Type B pancreatic cell (in vitro differentiated cells): ENCODE results near the gene STIM2. TPM values are rescaled to one million over a fixed set of nuclear protein-coding genes. Genes with fewer than 3 reads are reported as not detected.
A peak's percentile ranks its signal among the peaks of the same experiment; 100 is the strongest.

Experiments
- DNase-seq: peaks from one replicate; pipeline ENCODE4 v3.0.0; 2021; ENCODE audit warnings: mixed read lengths; ENCODE audit not compliant: unreplicated experiment; ENCODE audit errors: extremely low spot score
- H3K27ac Mint-ChIP-seq: 2 replicates; pipeline ENCODE4 v1.8.0; 2021; ENCODE audit warnings: mild to moderate bottlenecking, mixed read lengths
- H3K27me3 Mint-ChIP-seq: 2 replicates; pipeline ENCODE4 v1.8.0; 2021; ENCODE audit warnings: mixed read lengths
- H3K36me3 Mint-ChIP-seq: 2 replicates; pipeline ENCODE4 v1.8.0; 2021; ENCODE audit warnings: mixed read lengths
- H3K4me1 Mint-ChIP-seq: one replicate; pipeline ENCODE4 v1.8.0; 2021; ENCODE audit warnings: mixed read lengths; ENCODE audit not compliant: unreplicated experiment
- H3K4me3 Mint-ChIP-seq: 2 replicates; pipeline ENCODE4 v1.8.0; 2021; ENCODE audit warnings: mild to moderate bottlenecking, mixed read lengths
- H3K9me3 Mint-ChIP-seq: 2 replicates; pipeline ENCODE4 v1.8.0; 2021; ENCODE audit warnings: mixed read lengths
- total RNA-seq: library from RNA; stranded (reverse); gene quantifications from 2 replicates; pipeline ENCODE4 v1.2.1, GENCODE V29; 2021; ENCODE audit warnings: low replicate concordance
- TF ChIP-seq, protein P1 (sequence below): fragments of 200-600 bp; sonication (generic); conservative IDR thresholded peaks from 2 replicates; pipeline ENCODE4 v1.5.0; 2021; ENCODE audit warnings: antibody characterized with exemption, mild to moderate bottlenecking

STIM2 gene
- total RNA-seq, 1 donor from 2014 or later = 36.2 TPM

DNA sequence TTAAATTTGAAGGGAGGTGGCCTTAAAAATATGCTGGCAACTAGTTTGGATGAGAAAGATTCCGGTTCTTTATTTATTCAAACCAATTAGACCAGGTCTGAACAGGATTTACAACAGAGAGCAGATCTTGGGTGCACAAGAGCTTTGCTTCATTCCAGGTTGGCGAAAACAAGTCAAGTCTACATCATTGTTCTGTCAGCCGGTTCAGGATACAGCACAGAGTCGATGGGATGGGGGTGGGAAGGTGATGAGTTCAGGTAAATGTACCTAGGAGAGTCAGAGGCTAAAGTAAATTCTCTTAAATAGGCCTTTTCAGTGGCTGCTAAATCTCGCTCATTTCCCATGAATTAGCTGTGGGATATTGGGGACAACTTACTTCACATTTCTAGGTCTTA lies 882 bp upstream of the STIM2 start:
- no peaks in the 10 kb centered on the region for H3K36me3 Mint-ChIP-seq
- H3K27ac Mint-ChIP-seq = peak overlapping the region; percentile 94
- H3K9me3 Mint-ChIP-seq = no peaks in the 10 kb centered on the region
- H3K4me1 Mint-ChIP-seq = peaks cover 40% of the 10 kb centered on the region
- H3K4me3 Mint-ChIP-seq = peak overlapping the region; percentile 94
- H3K27me3 Mint-ChIP-seq = no peaks in the 10 kb centered on the region
- DNase-seq = no peak
- TF ChIP-seq, protein P1, sequence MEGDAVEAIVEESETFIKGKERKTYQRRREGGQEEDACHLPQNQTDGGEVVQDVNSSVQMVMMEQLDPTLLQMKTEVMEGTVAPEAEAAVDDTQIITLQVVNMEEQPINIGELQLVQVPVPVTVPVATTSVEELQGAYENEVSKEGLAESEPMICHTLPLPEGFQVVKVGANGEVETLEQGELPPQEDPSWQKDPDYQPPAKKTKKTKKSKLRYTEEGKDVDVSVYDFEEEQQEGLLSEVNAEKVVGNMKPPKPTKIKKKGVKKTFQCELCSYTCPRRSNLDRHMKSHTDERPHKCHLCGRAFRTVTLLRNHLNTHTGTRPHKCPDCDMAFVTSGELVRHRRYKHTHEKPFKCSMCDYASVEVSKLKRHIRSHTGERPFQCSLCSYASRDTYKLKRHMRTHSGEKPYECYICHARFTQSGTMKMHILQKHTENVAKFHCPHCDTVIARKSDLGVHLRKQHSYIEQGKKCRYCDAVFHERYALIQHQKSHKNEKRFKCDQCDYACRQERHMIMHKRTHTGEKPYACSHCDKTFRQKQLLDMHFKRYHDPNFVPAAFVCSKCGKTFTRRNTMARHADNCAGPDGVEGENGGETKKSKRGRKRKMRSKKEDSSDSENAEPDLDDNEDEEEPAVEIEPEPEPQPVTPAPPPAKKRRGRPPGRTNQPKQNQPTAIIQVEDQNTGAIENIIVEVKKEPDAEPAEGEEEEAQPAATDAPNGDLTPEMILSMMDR = no peak

DNA sequence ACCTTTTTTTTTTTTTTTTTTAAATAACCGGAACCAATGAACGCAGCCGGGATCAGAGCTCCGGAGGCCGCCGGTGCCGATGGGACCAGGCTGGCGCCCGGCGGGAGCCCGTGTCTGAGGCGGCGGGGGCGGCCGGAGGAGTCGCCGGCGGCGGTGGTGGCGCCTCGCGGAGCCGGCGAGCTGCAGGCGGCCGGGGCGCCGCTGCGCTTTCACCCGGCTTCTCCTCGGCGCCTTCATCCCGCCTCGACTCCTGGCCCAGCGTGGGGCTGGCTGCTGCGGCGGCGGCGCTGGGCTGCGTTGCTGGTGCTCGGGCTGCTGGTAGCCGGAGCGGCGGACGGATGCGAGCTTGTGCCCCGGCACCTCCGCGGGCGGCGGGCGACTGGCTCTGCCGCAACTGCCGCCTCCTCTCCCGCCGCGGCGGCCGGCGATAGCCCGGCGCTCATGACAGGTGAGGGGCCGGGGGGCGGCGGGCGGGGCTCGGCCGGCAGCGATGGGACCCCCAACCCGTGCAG lies 337 bp downstream of the STIM2 start:
- Mint-ChIP-seq H3K36me3 (no peaks in the 10 kb centered on the region), H3K4me3 (peak overlapping the region; percentile 95), H3K9me3 (no peaks in the 10 kb centered on the region), H3K4me1 (peaks cover 44% of the 10 kb centered on the region), H3K27me3 (no peaks in the 10 kb centered on the region), H3K27ac (peak overlapping the region; percentile 96)
- peak; percentile 80 for DNase-seq
- TF ChIP-seq, protein P1 = peak; percentile 17

DNA sequence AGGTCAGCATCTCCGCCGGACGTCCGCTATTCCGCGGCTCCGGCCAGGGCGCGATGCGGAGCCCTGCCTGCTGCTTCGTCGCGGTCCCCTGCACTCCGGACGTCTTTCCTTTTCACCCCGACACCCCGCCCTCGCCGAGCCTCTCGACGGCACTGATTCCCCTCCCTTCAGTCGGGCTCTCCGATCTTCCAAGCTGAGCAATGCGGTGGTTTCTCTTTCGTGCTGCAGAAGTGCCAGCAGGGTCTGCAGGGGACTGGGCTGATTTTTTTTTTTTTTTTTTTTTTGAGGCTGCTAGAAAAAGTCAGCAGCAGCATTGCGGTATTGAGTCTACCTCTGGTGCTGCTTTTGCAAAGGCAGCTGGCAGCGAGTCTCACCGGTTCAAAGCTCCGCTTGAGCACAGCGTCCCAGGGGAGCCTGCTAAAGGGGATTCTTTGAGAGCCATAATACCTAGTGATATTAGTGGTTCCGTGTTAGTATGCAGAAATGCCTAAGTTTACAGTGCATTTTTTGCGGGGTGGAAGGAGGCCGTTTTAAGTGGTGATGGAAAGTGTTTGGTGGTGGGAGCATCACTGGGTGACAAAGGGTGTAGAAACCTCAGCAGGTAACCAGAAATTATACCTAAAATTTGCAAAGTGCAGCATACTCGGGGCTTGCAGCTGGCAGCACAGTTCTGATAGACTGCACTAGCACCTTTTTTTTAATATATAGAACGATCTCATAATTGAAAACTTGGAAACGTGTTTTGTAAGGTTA lies 969 bp downstream of the STIM2 start:
- no peaks in the 10 kb centered on the region for H3K9me3 Mint-ChIP-seq

GRCh38 chr4:26862381-26862915 lies 1.8 kb downstream of the STIM2 start:
- Mint-ChIP-seq H3K27ac (peak overlapping the region; percentile 2), H3K4me1 (peaks cover 44% of the 10 kb centered on the region), H3K4me3 (peak overlapping the region; percentile 95), H3K27me3 (no peaks in the 10 kb centered on the region), H3K36me3 (peaks cover 3% of the 10 kb centered on the region), H3K9me3 (no peaks in the 10 kb centered on the region)
- DNase-seq = no peak
- TF ChIP-seq, protein P1 = no peak

More for the DNA sequence above, 969 bp downstream of the STIM2 start:
- peak; percentile 76 for DNase-seq
- Mint-ChIP-seq H3K4me3 (peak overlapping the region; percentile 95), H3K4me1 (peaks cover 44% of the 10 kb centered on the region), H3K27ac (peak overlapping the region; percentile 96), H3K36me3 (peaks cover 3% of the 10 kb centered on the region), H3K27me3 (no peaks in the 10 kb centered on the region)
- TF ChIP-seq, protein P1 = no peak

DNA sequence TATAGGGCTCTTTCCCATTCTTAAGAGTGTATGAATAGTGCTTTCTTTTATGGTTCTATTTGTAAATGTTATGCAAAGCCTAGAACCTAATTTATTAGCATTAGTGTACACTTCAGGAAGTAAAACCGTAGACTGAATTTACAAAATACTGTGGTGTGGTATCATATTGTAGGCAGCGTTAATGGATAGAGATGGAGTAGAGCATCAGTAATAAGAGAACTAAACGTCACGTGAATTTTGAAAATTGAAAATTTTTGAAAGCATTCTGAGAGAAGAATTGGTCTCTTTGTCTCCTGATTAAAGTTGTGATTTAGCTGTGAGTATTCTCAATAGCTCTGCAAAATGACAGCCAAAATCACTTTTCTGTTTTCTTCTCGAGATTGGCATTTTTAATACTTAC lies 2.9 kb downstream of the STIM2 start:
- Mint-ChIP-seq H3K4me3 (peak overlapping the region; percentile 1), H3K9me3 (no peaks in the 10 kb centered on the region), H3K27me3 (no peaks in the 10 kb centered on the region), H3K27ac (no peak overlapping the region), H3K4me1 (peaks cover 46% of the 10 kb centered on the region), H3K36me3 (peaks cover 3% of the 10 kb centered on the region)
- no peak for DNase-seq
- TF ChIP-seq, protein P1 = no peak
